GM12873 (cell line): ENCODE measurements around the gene KCNF1.

ENCODE experiments used
- TF ChIP-seq, protein P1 (sequence below): IDR thresholded peaks from 2 replicates; pipeline ENCODE4 v1.5.1; 2012; ENCODE audit warnings: low read depth, mild to moderate bottlenecking, moderate library complexity, low read length, control low read depth; ENCODE audit not compliant: insufficient read depth; ENCODE audit errors: missing control alignments

Gene KCNF1

DNA sequence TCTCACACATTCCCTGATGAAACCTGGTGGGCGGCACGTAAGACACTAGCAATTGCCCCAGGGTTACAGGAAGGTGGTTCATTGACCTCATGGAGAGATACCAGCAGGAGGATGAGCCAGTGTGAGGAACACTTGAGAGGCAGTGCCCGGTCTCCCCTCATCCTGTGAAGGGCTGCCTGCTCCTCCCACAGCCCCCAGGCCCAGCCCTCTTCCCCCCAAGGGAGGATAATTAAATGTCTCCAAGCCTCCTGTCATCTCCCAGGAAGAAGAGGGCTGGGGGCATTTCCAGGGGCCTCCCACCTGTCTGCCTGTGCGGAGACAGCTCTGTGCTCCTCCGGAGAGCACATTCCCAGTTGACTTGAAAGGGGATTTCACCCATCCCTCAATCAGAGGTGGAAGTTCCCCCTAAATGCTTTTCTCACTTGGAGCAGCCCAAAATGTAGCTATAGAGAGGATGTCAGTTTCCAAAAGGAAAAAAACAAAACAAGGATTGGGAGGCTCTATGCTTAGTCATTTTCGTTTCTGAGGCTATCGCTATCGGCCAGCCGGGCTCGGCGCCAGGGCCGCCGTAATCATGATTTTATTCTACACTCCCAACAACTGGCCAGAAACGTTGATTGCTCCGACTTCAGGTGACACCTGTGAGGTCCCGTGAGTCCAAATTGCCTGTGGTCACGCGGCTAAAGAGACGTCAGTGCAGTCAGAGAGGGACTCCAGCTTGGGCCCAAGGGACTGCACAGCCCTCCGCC lies 7.1 kb downstream of the KCNF1 start:
- TF ChIP-seq, protein P1, sequence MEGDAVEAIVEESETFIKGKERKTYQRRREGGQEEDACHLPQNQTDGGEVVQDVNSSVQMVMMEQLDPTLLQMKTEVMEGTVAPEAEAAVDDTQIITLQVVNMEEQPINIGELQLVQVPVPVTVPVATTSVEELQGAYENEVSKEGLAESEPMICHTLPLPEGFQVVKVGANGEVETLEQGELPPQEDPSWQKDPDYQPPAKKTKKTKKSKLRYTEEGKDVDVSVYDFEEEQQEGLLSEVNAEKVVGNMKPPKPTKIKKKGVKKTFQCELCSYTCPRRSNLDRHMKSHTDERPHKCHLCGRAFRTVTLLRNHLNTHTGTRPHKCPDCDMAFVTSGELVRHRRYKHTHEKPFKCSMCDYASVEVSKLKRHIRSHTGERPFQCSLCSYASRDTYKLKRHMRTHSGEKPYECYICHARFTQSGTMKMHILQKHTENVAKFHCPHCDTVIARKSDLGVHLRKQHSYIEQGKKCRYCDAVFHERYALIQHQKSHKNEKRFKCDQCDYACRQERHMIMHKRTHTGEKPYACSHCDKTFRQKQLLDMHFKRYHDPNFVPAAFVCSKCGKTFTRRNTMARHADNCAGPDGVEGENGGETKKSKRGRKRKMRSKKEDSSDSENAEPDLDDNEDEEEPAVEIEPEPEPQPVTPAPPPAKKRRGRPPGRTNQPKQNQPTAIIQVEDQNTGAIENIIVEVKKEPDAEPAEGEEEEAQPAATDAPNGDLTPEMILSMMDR: no peak

DNA sequence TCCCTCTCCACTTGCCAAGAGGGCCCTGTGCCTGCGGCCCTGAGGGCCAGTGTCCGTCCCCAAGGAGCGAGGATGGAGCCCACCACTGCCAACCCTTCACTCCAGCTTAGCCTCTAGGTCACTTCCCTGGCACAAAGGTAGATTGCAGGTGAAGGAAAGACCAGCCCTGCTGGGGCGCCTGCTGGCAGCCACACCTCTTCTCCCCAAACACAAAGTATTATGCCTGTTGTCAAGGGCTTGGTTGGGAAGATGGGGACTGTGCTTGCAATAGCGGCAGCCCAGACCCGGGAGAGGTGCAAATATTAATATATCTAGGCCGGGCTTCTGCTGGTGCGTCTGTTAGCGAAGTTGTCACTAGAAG lies 7.7 kb downstream of the KCNF1 start:
- TF ChIP-seq, protein P1: no peak

DNA sequence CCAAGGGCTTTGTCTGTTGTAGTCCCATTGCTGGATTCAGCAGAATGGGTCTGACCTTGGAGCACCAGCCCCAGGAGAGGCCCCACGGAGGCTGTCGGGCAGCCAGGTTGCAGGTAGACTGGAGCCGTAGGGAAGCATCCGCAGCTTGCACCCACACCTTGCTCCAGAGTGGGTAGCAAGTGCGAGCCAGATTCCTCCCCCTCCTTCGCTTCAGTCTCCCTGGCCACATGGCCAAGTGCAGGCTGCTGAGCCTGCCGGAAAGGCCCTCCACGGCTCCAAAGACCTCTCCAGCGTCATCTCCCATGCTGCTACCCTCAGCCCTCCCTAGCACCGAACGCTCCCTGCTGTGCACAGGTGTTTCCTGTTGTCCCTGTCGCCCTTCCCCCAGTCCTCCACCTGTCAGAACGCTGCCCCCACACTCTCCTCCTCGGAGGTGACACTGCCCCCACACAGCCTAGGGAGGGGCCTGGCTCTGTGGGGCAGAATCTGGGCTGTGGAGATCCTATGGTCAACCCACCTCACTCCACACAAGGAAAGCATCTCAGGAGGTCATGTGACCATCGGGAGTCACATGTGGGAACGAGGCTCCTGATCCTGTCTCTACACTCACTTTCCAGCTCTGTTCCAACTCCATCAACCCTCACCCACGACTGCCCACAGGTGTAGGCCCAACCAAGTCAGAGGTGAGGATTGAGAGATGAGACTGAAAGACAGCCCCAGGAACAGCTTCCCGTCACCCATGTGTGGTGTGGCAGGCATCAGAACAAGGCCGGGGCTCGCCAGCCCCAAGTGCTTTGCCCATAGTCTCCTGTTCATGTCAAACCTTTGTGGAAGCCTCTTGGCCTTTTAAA lies 8.3 kb downstream of the KCNF1 start:
- TF ChIP-seq, protein P1: no peak

DNA sequence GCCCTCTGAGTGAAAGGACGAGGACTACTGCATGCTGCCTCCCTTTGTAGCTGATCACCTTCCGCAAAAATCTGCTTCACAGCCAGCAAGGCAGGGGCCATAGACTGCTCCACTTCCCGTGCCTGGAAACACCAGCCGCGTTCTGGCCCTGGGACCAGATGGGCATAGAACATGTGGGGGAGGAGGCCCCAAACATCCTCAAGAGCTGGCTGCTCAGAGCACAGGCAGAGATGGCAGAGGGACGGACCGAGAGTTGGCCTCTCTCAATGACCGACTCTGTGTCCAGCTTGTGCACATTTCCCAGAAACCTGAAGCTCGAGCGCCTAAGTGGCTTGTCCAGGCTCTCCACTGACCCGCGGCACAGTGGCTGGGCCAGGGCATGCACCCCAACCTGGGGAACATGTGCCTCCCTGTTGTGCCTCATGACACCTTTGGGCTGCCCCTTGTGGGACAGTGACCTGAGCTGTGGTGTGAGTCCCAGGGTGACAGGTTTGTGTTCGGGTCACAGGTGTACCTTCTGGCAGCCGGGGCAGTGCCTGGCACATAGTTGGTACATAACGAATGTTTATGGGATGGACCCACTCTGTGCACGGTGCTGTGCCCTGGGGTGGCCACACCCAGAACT lies 9.1 kb downstream of the KCNF1 start:
- TF ChIP-seq, protein P1: no peak

DNA sequence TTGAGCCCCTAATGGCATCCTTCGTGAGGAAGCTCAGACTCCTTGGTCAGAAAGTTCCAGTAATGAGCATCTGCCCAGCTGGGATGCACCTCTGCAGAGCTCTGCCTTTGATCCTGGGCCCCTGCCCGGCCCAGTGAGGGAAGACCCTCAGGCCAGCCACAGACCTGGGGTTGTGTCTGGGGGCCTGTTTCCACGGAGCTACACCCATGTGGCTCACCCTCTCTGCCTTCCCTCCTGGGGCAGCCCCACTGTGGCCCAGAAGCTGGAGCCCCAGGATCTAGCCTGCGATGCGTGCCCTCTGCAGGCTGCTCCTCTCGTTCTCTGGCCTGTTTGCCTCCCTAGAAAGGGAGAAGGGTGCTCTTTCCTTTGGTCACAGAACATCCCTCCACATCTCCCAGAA lies 9.8 kb downstream of the KCNF1 start:
- TF ChIP-seq, protein P1: no peak

DNA sequence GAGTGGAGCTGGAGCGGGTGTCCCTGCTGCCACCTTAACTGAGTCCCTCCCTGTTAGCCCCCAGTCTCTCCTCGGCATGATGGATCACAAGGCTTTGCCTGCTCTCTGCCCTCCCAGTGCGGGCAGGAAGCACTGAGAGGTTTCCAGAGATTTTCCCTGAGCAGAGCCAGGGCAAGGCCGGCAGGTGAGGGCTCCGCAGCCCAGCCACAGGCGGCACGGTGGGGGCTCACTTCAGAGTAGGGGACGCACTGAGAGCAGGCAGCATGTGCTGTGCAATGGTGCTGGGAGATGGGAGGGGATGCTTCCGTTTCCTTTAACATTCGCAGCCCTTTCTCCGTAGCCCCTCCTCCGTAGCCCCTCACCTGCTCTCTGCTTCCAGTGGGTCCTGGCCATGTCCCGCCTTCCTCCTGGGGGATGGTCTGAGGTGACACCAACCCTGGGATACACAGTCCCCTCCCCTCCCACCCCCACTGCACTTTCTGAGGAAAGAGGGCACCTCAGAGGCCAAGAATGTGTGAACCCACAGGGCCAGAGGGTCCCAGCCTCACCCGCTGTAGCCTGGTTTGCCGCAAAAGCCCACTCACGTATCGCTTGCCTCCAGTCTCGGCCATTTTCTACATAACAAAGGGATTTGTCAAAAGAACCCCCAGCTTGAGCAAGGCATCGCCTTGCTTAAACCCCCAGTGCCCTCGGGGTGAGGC lies 10.7 kb downstream of the KCNF1 start:
- TF ChIP-seq, protein P1: no peak
